Activated CD4-positive, alpha-beta T cell treated with anti-CD3 and anti-CD28 coated beads, Interleukin-2, Interleukin-4, amounts not matched to agents 100 ng/mL and 50 ng/mL, durations not matched to agents 16 hours and 8 hours (primary cell): Measurements from ENCODE around the gene DST.
"Not testable (repeated sequence)": the region's sequence is repeated elsewhere in the genome, so short reads cannot be mapped to it uniquely, and the experiment has no call there.

Experiments used
- DNase-seq: peaks from one replicate; pipeline ENCODE4 v3.0.0-alpha.2; 2020; ENCODE audit warnings: low spot score

DST gene

GRCh38 chr6:56515081-56515905 is 127.4 kb downstream of the DST start:
- no peak for DNase-seq

- no peak for DNase-seq
These were observed 128.3 kb downstream of the DST start for GRCh38 chr6:56514395-56514794.

- no peak for DNase-seq
These were observed 129.1 kb downstream of the DST start for GRCh38 chr6:56513631-56514030.

GRCh38 chr6:56511591-56511990 is 131.1 kb downstream of the DST start:
- no peak for DNase-seq

- DNase-seq: no peak
These were observed 131.6 kb downstream of the DST start for GRCh38 chr6:56510984-56511531.

- DNase-seq: no peak
These were observed 133.7 kb downstream of the DST start for GRCh38 chr6:56509031-56509430.

GRCh38 chr6:56507517-56507916 is 135.2 kb downstream of the DST start:
- DNase-seq: no peak

- no peak for DNase-seq
These were observed 137.0 kb downstream of the DST start for GRCh38 chr6:56505512-56506260.

- no peak for DNase-seq
These were observed 140.7 kb downstream of the DST start for GRCh38 chr6:56501993-56502392.

- DNase-seq: no peak
These were observed 143.6 kb downstream of the DST start for GRCh38 chr6:56499095-56499494.

GRCh38 chr6:56497691-56498090 is 145.0 kb downstream of the DST start:
- no peak for DNase-seq

- no peak for DNase-seq
These were observed 145.4 kb downstream of the DST start for GRCh38 chr6:56497240-56497639.

GRCh38 chr6:56496650-56497049 is 146.0 kb downstream of the DST start:
- not testable (repeated sequence) for DNase-seq

- no peak for DNase-seq
These were observed 147.0 kb downstream of the DST start for GRCh38 chr6:56495654-56496053.

GRCh38 chr6:56491606-56492328 is 150.9 kb downstream of the DST start:
- DNase-seq: no peak

GRCh38 chr6:56490993-56491392 is 151.7 kb downstream of the DST start:
- DNase-seq: no peak

GRCh38 chr6:56489559-56489958 is 153.1 kb downstream of the DST start:
- DNase-seq: no peak

- no peak for DNase-seq
These were observed 154.4 kb downstream of the DST start for GRCh38 chr6:56488281-56488680.

GRCh38 chr6:56486681-56487080 is 156.0 kb downstream of the DST start:
- no peak for DNase-seq

GRCh38 chr6:56484669-56485068 is 158.0 kb downstream of the DST start:
- DNase-seq: no peak

- DNase-seq: no peak
These were observed 158.8 kb downstream of the DST start for GRCh38 chr6:56483929-56484328.

- no peak for DNase-seq
These were observed 160.2 kb downstream of the DST start for GRCh38 chr6:56482525-56482924.
